Activated CD4-positive, CD25-positive, alpha-beta regulatory T cell treated with anti-CD3 and anti-CD28 coated beads, Interleukin-2, amount 50 U/mL, for 24 hours (primary cell): ENCODE results near the gene KIF27.
"Not testable (repeated sequence)": the region's sequence is repeated elsewhere in the genome, so short reads cannot be mapped to it uniquely, and the experiment has no call there.

Experiments used
- ATAC-seq, 2 donors: fragments of 150-1000 bp; cut with Tn5 transposase; one replicate each; pipeline ENCODE4 v1.10.0; 2021; ENCODE audit warnings: mild to moderate bottlenecking in 1 of 2, moderate library complexity in 1 of 2

Gene KIF27

DNA sequence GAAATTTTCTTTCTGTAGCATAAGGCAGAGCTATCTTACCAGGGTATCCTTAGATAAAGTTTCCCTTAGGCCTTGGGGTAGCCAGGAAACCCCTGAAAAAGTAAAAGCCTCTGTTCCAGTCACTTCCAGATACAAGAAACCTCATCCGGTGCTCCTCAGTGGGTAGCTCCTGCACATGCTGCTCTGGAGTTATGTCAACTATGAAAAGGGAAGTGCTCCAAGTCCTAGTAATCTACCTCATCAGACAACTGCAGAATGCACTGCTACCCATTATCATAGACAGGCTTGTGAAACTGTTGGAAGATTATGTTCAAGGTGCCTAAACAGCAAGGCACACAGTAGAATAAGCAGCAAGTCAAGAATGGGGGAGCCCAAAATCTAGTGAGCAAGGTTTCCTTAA lies 112.0 kb downstream of the KIF27 start:
- ATAC-seq, result not testable (repeated sequence)

DNA sequence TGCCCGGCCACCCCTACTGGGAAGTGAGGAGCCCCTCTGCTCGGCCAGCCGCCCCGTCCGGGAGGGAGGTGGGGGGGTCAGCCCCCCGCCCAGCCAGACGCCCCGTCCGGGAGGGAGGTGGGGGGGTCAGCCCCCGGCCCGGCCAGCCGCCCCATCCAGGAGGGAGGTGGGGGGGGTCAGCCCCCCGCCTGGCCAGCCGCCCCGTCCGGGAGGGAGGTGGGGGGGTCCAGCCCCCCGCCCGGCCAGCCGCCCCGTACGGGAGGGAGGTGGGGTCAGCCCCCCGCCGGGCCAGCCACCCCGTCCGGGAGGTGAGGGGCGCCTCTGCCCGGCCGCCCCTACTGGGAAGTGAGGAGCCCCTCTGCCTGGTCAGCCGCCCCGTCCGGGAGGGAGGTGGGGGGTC lies 116.8 kb downstream of the KIF27 start:
- not testable (repeated sequence) for ATAC-seq

- ATAC-seq, result not testable (repeated sequence)
Observed at GRCh38 chr9:83803941-83804340, 117.3 kb downstream of the KIF27 start.

- ATAC-seq, result no peak
Observed at GRCh38 chr9:83800236-83801033, 120.8 kb downstream of the KIF27 start.

DNA sequence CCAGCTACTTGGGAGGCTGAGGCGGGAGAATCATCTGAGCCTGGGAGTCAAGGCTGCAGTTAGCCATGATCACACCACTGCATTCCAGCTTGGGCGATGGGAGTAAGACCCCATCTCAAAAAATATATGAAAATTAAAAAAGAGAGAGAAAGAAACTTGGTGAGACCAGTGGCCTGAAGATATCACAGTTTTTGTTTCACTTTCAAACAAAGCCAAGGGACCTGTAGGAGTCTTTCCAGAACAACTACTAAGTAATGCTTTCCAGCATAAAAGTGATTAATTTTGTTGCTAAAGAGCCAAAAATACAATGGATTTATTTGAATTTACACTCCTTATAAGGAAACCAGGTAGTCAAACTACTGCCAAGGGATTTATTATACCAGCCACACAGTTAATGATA lies 127.2 kb downstream of the KIF27 start:
- no peak for ATAC-seq

DNA sequence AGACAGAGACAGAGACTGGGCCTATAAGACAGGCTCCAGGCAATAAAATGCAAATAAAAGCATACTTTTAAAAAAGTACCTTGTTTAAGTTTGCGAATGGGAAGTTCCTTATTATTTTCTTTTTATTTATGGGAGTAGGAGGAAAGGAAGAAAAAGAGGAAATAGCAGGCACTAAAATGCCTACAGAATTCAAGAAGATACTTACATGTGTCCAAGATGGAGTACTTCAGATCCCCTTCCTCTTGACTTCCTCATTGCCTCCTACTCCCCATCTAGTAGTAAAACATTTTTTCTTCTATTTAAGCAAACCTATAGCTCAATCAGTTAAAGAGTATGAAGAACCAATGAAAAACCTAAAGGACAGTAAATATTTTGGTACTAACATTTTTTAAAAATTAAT lies 128.5 kb downstream of the KIF27 start:
- no peak for ATAC-seq
